ENCODE measurements around the gene GTF2IRD1.

Gene GTF2IRD1, protein sequence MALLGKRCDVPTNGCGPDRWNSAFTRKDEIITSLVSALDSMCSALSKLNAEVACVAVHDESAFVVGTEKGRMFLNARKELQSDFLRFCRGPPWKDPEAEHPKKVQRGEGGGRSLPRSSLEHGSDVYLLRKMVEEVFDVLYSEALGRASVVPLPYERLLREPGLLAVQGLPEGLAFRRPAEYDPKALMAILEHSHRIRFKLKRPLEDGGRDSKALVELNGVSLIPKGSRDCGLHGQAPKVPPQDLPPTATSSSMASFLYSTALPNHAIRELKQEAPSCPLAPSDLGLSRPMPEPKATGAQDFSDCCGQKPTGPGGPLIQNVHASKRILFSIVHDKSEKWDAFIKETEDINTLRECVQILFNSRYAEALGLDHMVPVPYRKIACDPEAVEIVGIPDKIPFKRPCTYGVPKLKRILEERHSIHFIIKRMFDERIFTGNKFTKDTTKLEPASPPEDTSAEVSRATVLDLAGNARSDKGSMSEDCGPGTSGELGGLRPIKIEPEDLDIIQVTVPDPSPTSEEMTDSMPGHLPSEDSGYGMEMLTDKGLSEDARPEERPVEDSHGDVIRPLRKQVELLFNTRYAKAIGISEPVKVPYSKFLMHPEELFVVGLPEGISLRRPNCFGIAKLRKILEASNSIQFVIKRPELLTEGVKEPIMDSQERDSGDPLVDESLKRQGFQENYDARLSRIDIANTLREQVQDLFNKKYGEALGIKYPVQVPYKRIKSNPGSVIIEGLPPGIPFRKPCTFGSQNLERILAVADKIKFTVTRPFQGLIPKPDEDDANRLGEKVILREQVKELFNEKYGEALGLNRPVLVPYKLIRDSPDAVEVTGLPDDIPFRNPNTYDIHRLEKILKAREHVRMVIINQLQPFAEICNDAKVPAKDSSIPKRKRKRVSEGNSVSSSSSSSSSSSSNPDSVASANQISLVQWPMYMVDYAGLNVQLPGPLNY

DNA sequence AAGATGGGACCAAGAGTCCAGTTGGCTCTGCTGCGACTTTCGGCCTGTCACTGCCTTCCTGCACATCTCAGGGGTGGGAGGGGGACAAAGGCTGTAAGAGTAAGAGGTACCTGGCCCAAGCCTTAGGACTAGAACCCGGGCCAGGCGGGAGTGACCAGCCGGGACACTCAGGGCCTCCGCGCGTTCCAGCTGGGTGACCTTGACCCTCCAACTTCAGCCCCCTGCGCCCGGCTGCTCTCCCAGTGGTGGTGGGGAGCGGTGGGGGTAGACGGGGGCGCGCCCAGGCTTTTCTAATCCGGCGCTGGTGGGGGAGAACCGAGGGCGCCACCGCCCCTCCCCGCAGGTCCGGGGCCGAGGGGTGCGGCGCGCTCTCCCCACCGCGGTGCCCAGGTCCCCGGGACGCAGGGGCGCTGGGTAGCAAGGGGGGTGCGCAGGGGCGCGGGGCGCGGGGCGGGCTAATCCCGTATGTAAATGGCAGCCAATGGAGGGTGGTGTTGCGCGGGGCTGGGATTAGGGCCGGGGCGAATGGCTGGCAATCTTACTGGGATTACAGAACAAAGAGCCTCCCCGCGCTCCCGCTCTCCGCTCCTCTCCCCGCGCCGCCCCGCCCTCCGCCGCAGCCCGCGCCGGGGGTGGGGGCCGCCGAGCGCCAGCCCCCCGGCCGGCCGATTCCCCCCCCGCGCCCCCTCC is at the start of gene GTF2IRD1:
TSS of gene GTF2IRD1 (plus strand) at position 585 of the 690 bp plus-strand sequence. CDS start 54,175 bp downstream, outside the sequence.
- no peaks in the 10 kb centered on the region for H3K9me3 ChIP-seq (ENCODE audit: low read length)
- H3K27ac ChIP-seq (ENCODE audit: low read depth, low read length, poor library complexity, severe bottlenecking): no peak within 1 kb of the TSS
- no peaks in the 10 kb centered on the region for H3K4me1 ChIP-seq (ENCODE audit: insufficient read depth, low read length, severe bottlenecking)
- H2AFZ ChIP-seq (ENCODE audit: low read length): no peak within 1 kb of the TSS
- no peak within 1 kb of the TSS for H3K9ac ChIP-seq (ENCODE audit: low read length)
- TF ChIP-seq, protein P1, sequence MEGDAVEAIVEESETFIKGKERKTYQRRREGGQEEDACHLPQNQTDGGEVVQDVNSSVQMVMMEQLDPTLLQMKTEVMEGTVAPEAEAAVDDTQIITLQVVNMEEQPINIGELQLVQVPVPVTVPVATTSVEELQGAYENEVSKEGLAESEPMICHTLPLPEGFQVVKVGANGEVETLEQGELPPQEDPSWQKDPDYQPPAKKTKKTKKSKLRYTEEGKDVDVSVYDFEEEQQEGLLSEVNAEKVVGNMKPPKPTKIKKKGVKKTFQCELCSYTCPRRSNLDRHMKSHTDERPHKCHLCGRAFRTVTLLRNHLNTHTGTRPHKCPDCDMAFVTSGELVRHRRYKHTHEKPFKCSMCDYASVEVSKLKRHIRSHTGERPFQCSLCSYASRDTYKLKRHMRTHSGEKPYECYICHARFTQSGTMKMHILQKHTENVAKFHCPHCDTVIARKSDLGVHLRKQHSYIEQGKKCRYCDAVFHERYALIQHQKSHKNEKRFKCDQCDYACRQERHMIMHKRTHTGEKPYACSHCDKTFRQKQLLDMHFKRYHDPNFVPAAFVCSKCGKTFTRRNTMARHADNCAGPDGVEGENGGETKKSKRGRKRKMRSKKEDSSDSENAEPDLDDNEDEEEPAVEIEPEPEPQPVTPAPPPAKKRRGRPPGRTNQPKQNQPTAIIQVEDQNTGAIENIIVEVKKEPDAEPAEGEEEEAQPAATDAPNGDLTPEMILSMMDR (IDR thresholded peaks at IDR 0.05; ENCODE audit: low read length): no peak
- no peak for TF ChIP-seq EZH2 (IDR thresholded peaks at IDR 0.05; ENCODE audit: borderline replicate concordance, low read length)
- H3K79me2 ChIP-seq (ENCODE audit: insufficient read depth, low read length): no peaks in the 10 kb centered on the region
- H4K20me1 ChIP-seq (ENCODE audit: insufficient read depth, low read length): no peaks in the 10 kb centered on the region
- H3K27me3 ChIP-seq (ENCODE audit: insufficient read depth, low read length): peaks cover 8% of the 10 kb centered on the region; the same call in 1 of the 2 replicates
- H3K9me2 ChIP-seq (ENCODE audit: low read depth, low read length): no peaks in the 10 kb centered on the region
- H3K36me3 ChIP-seq (ENCODE audit: insufficient read depth, low read length): no peaks in the 10 kb centered on the region; the same call in 1 of the 2 replicates
- H3F3A ChIP-seq (ENCODE audit: insufficient read depth, low read length): no peaks in the 10 kb centered on the region
- no peak within 1 kb of the TSS for H3K4me2 ChIP-seq (ENCODE audit: low read length)
- no peak within 1 kb of the TSS for H3K4me3 ChIP-seq (ENCODE audit: low read depth, low read length, poor library complexity, severe bottlenecking)

DNA sequence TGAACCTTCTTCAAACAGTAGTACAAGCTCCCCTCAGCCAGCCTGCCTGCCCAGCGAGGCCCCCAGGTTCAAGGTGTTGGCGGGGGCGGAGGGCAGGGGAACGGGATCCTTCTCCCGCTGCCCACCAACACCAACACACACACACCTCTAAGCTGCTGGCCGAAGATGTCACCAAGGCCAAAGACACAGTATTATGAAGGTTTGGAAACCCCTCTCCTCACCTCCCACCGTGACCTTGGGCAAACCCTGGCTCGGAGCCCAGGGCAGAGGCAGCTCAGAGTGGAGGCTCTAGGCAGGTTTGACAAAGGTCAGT is 49.4 kb upstream of the GTF2IRD1 start:
- Histone ChIP-seq H2AFZ (ENCODE audit: low read length) (no peak overlapping the region), H3K27ac (ENCODE audit: low read depth, low read length, poor library complexity, severe bottlenecking) (no peak overlapping the region), H3K79me2 (ENCODE audit: insufficient read depth, low read length) (no peaks in the 10 kb centered on the region), H4K20me1 (ENCODE audit: insufficient read depth, low read length) (no peaks in the 10 kb centered on the region), H3K9me3 (ENCODE audit: low read length) (no peaks in the 10 kb centered on the region), H3K4me1 (ENCODE audit: insufficient read depth, low read length, severe bottlenecking) (no peaks in the 10 kb centered on the region), H3K36me3 (ENCODE audit: insufficient read depth, low read length) (no peaks in the 10 kb centered on the region), H3K9ac (ENCODE audit: low read length) (no peak overlapping the region), H3K9me2 (ENCODE audit: low read depth, low read length) (no peaks in the 10 kb centered on the region), H3K4me2 (ENCODE audit: low read length) (no peak overlapping the region), H3K27me3 (ENCODE audit: insufficient read depth, low read length) (peaks cover 13% of the 10 kb centered on the region), H3K4me3 (ENCODE audit: low read depth, low read length, poor library complexity, severe bottlenecking) (no peak overlapping the region), H3F3A (ENCODE audit: insufficient read depth, low read length) (no peaks in the 10 kb centered on the region)
- TF ChIP-seq, protein P1 (IDR thresholded peaks at IDR 0.05; ENCODE audit: low read length): no peak

DNA sequence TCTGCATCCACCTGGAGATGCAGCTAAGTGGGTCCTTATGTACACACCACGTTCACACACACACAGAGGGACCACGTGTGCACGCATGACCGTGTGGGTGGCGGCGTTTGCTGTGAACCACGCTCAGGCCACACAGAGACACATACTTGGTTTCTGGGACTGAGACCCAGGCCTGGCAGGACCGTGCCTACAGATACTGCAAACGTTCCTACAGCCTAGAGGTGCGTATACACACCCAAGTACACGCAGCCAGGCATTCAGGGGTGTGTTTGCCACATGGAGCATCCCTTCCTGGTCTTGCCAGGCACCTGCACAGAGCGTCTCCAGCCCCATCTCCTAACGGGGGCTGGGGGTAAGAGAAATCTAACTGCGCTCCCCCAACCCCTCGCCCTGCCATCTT is 49.0 kb upstream of the GTF2IRD1 start:
- Histone ChIP-seq H3F3A (ENCODE audit: insufficient read depth, low read length) (no peaks in the 10 kb centered on the region), H4K20me1 (ENCODE audit: insufficient read depth, low read length) (no peaks in the 10 kb centered on the region), H3K4me2 (ENCODE audit: low read length) (no peak overlapping the region), H3K4me3 (ENCODE audit: low read depth, low read length, poor library complexity, severe bottlenecking) (no peak overlapping the region), H3K9me3 (ENCODE audit: low read length) (no peaks in the 10 kb centered on the region), H3K27ac (ENCODE audit: low read depth, low read length, poor library complexity, severe bottlenecking) (no peak overlapping the region), H3K9ac (ENCODE audit: low read length) (no peak overlapping the region), H3K36me3 (ENCODE audit: insufficient read depth, low read length) (no peaks in the 10 kb centered on the region), H3K27me3 (ENCODE audit: insufficient read depth, low read length) (peaks cover 13% of the 10 kb centered on the region), H3K9me2 (ENCODE audit: low read depth, low read length) (no peaks in the 10 kb centered on the region), H2AFZ (ENCODE audit: low read length) (no peak overlapping the region), H3K4me1 (ENCODE audit: insufficient read depth, low read length, severe bottlenecking) (no peaks in the 10 kb centered on the region), H3K79me2 (ENCODE audit: insufficient read depth, low read length) (no peaks in the 10 kb centered on the region)
- TF ChIP-seq, protein P1 (IDR thresholded peaks at IDR 0.05; ENCODE audit: low read length): no peak
- TF ChIP-seq EZH2 (IDR thresholded peaks at IDR 0.05; ENCODE audit: borderline replicate concordance, low read length): no peak
